ENCODE results near the gene ZNF407. TPM values are rescaled to one million over a fixed set of nuclear protein-coding genes. Genes with fewer than 3 reads are reported as not detected.

Gene ZNF407
- total and polyA plus RNA-seq, 7 donors, result 2.4 to 10.2 (median 7.9) TPM

GRCh38 chr18:75086494-75087034 is 488.9 kb downstream of the ZNF407 start:
- Histone ChIP-seq H3K36me3 (ENCODE audit: insufficient read depth in 1 of 2, low read depth in 1 of 2) (no peaks in the 10 kb centered on the region), H3K4me1 (no peaks in the 10 kb centered on the region), H3K9me3 (no peaks in the 10 kb centered on the region), H3K27me3 (ENCODE audit: insufficient read depth in 3 of 3, low read length in 2 of 3) (peaks cover 0 to 1% (median 0%) of the 10 kb centered on the region in 3 donors), H3K4me3 (no peak overlapping the region), H3K27ac (no peak overlapping the region)
- intact Hi-C loops (cut with DNase I), result no loop called here
- ATAC-seq, result no peak
- no peak for DNase-seq
- no peak for TF ChIP-seq CTCF (IDR thresholded peaks at IDR 0.05)
- WGBS, 3 donors, result 96 to 97% (median 97%) methylated on average over 9 of the region's 9 CpGs

GRCh38 chr18:75087119-75088020 is 489.7 kb downstream of the ZNF407 start:
- no peak for DNase-seq
- no peak overlapping the region for H3K27ac ChIP-seq
- no peak for TF ChIP-seq CTCF (IDR thresholded peaks at IDR 0.05)
- no peaks in the 10 kb centered on the region for H3K36me3 ChIP-seq (ENCODE audit: insufficient read depth in 1 of 2, low read depth in 1 of 2)
- H3K9me3 ChIP-seq, result no peaks in the 10 kb centered on the region
- H3K4me1 ChIP-seq, result no peaks in the 10 kb centered on the region
- ATAC-seq, result no peak
- intact Hi-C loops (cut with DNase I), result no loop called here
- peaks cover 0 to 1% (median 0%) of the 10 kb centered on the region in 3 donors for H3K27me3 ChIP-seq (ENCODE audit: insufficient read depth in 3 of 3, low read length in 2 of 3)
- 96 to 97% (median 97%) methylated on average over 43 of the region's 43 CpGs for WGBS, 3 donors
- H3K4me3 ChIP-seq, result no peak overlapping the region

GRCh38 chr18:75088021-75088506 is 490.4 kb downstream of the ZNF407 start:
- Histone ChIP-seq H3K4me3 (no peak overlapping the region), H3K36me3 (ENCODE audit: insufficient read depth in 1 of 2, low read depth in 1 of 2) (no peaks in the 10 kb centered on the region), H3K9me3 (no peaks in the 10 kb centered on the region), H3K27me3 (ENCODE audit: insufficient read depth in 3 of 3, low read length in 2 of 3) (peaks cover 0 to 1% (median 0%) of the 10 kb centered on the region in 3 donors), H3K27ac (no peak overlapping the region), H3K4me1 (no peaks in the 10 kb centered on the region)
- intact Hi-C loops (cut with DNase I), result no loop called here
- WGBS, 3 donors, result 91 to 95% (median 91%) methylated on average over 4 to 8 of the region's 8 CpGs
- no peak for DNase-seq
- no peak for ATAC-seq
- no peak for TF ChIP-seq CTCF (IDR thresholded peaks at IDR 0.05)

GRCh38 chr18:75088622-75089211 is 491.0 kb downstream of the ZNF407 start:
- no peak for DNase-seq
- Histone ChIP-seq H3K27me3 (ENCODE audit: insufficient read depth in 3 of 3, low read length in 2 of 3) (peaks cover 0 to 1% (median 0%) of the 10 kb centered on the region in 3 donors), H3K27ac (no peak overlapping the region), H3K36me3 (ENCODE audit: insufficient read depth in 1 of 2, low read depth in 1 of 2) (no peaks in the 10 kb centered on the region), H3K4me3 (no peak overlapping the region), H3K4me1 (no peaks in the 10 kb centered on the region), H3K9me3 (no peaks in the 10 kb centered on the region)
- intact Hi-C loops (cut with DNase I), result no loop called here
- 88 to 90% (median 89%) methylated on average over 20 of the region's 20 CpGs for WGBS, 3 donors
- no peak for ATAC-seq
- TF ChIP-seq CTCF (IDR thresholded peaks at IDR 0.05), result no peak

Measured in psoas muscle (tissue), 8 donors.